Left forelimb (tissue), 1 donor: ENCODE data around the gene GKN2.
"Not testable (repeated sequence)": the region's sequence is repeated elsewhere in the genome, so short reads cannot be mapped to it uniquely, and the experiment has no call there.

Experiments used
- DNase-seq: peaks from one replicate; pipeline ENCODE4 v3.0.0-alpha.2; 2018; ENCODE audit warnings: low spot score

GKN2 gene

GRCh38 chr2:68918497-68918896 lies 34.2 kb downstream of the GKN2 start:
- no peak for DNase-seq

- no peak for DNase-seq
Measured at GRCh38 chr2:68917034-68917718, 35.5 kb downstream of the GKN2 start.

- DNase-seq, result no peak
Measured at GRCh38 chr2:68916226-68916625, 36.5 kb downstream of the GKN2 start.

DNA sequence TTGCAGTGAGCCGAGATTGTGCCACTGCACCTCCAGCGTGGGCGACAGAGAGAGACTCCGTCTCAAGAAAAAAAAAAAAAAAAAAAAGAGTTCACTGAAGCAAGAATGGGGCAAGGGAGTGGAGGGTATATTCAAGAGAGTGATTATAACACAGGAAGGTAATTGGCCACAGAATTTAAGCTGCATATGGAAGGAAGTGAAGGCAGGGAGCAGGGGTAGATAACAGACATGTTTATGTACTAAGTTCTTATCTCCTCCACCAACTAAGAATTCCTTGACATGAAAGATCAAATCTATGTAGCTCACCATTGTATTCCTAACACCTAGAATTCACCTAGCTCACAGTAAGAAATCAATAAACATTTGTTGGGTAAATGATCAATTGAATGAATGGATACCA lies 37.3 kb downstream of the GKN2 start:
- no peak for DNase-seq

- no peak for DNase-seq
Measured at GRCh38 chr2:68913359-68913758, 39.3 kb downstream of the GKN2 start.

DNA sequence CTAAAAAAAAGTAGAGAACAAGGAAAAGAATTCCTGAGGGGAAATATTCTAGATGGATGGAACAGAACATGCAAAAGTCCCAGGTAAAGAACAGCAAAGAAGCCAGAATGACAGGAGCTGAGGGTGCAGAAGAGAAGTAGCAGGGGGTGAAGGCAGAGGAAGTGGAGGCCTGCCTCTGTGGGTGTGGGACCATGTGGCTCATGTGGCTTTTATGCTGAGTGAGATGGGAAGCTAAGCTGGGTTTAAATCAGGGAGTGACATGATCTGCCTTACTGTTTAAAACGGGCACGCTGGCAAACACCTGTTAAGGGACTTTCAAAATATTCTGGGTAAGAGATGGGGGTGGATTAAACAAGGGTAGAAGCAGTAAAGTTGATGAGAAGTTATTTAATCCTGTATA lies 40.0 kb downstream of the GKN2 start:
- no peak for DNase-seq

DNA sequence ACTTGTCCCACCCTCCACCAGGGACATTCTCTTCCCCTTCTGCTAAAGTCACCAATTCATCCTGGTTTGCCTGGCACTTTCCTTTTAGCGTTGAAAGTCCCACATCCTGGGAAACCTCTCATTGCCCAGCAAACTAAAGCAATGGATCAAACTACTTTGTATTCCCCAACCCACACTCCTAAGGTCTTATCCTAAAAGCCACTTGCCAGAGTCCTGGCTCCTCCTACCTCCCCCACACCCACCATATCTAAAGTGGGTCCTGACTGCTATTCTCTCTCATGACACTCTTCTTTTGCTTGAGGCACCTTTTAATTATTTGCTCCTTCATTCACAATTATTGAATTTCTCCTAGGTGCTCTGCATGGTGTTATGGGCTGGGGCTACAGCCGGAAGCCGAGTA lies 40.6 kb downstream of the GKN2 start:
- no peak for DNase-seq

GRCh38 chr2:68911709-68912108 lies 41.0 kb downstream of the GKN2 start:
- no peak for DNase-seq

- DNase-seq, result no peak
Measured at GRCh38 chr2:68911246-68911645, 41.4 kb downstream of the GKN2 start.

DNA sequence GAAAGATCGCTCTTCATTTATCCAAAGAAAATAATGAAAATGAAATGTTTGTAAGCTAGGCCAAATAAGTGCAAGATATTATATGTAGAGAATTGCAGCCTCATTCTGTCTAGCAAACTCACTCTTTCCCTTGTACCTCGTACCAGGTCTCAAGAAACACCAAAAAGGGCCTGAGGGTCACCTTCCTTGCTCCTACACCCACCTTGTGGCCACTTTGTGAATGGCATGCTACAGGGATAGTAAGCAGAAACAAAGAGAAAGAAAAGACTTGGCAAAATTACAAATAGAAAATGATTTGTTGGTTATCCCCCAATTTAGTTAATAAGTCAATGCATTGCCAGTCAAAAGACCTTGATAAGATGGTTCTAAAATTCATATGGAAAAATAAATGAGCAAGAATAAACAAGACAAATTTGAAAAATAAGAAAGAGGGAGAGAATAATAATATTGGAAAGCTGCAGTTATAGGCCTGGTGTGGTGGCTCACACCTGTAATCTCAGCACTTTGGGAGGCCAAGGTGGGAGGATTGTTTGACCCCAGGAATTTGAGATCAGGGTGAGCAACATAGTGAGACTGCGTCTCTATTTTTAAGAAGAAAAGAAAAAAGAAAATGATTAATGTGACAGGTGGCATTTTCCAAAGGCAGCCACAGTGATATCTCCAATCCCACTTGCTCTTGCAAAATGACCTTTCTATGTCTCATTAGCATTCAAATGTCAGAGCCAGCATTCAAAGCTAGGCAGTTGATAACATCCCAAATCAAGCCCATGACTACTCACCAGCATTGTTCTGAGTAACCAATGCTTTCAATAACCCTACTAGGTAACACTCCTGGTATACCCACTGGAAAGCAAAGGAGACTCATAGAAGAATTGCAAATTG lies 42.7 kb downstream of the GKN2 start:
- DNase-seq, result no peak

GRCh38 chr2:68908392-68908970 lies 44.2 kb downstream of the GKN2 start:
- DNase-seq, result no peak

GRCh38 chr2:68907920-68908253 lies 44.8 kb downstream of the GKN2 start:
- DNase-seq, result no peak

GRCh38 chr2:68907232-68907919 lies 45.3 kb downstream of the GKN2 start:
- DNase-seq, result no peak

DNA sequence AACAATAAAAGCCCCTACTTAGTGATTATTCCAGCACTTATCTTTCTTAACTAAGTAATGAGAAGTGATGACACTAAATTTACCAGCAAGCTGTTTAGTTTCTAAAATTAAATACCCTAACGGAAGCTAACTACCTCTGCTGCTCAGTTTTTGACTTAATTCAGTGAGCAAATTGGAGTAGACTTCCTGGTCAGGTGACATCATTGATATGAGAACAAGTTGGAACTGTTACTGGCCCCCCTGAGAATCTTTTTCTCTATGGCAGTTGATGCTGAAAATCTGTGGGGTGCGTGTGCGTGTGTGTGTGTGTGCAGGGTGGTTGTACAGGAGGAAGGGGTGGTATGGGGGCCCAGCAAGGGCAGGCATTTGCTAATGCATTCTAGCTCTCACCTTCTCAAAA lies 46.0 kb downstream of the GKN2 start:
- no peak for DNase-seq

GRCh38 chr2:68905116-68905515 lies 47.6 kb downstream of the GKN2 start:
- DNase-seq, result no peak

DNA sequence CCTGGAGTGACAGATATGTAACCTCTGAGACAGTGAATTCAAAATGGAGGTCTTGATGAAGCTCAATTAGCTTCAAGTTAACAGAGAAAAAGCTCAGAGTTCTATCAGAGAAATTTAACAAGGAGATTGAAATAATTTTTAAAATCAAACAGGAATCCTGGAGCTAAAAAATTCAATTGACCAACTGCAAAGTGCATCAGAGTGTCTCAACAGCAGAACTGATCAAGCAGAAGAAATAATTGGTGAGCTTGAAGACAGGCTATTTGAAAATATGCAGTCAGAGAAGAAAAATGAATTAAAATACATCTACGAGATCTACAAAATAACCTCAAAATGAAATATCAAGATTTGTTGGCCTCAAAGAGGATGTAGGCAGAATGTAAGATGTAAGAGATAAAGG lies 51.1 kb downstream of the GKN2 start:
- no peak for DNase-seq

- DNase-seq, result no peak
Measured at GRCh38 chr2:68901199-68901514, 51.5 kb downstream of the GKN2 start.

DNA sequence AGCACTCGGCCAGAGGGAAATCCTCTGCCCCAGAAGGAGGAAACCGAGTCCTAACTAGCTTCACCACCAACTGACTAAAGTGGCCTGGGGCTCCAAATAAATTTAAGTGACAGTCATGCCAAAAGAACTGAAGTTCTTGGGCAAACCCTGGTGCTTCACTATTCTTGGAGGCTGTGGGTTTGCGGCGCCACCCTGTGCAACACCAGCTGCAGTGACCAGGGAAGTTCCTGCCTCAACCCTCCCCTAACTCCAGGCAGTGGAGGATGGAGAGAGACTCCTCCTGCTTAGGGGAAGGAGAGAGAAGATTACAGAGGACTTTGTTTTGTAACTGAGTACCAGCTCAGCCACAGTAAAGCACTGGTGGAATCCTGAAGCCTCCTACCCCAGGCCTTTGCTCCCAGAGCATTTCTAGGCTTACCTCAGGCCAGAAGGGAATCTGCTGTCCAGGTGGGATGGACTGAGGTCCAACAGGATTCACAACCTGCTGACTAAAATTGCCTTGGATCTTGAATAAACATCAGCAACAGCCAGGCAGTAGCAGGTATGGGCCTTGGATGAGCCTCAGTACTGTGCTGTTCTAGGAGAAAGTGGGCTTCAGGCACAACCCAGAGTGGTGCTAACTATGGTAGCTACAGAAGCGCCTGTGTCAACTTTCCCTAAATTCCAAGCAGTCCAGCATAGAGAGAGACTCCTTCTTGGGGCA lies 52.0 kb downstream of the GKN2 start:
- DNase-seq, result no peak

DNA sequence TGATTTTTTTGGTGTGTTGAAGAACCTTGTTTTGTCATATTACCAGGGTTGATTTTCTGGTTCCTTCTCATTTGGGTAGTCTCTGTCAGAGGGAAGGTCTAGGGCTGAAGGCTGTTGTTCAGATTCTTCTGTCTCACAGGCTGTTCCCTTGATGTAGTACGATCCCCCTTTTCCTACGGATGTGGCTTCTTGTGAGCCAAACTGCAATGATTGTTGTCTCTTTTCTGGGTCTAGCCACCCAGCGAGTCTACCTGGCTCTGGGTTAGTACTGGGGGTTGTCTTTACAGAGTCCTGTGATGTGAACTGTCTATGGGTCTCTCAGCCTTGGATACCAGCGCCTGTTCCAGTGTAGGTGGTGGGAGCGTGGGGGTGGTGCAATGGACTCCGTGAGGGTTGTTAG lies 56.7 kb downstream of the GKN2 start:
- DNase-seq, result not testable (repeated sequence)
